ENCODE data around the gene TRMT44.
"Not testable (repeated sequence)": the region's sequence is repeated elsewhere in the genome, so short reads cannot be mapped to it uniquely, and the experiment has no call there.

TRMT44 gene

GRCh38 chr4:8495803-8496202 lies 55.2 kb downstream of the TRMT44 start:
- DNase-seq = no peak

- no peak for DNase-seq
These were observed 57.2 kb downstream of the TRMT44 start for GRCh38 chr4:8497762-8498161.

GRCh38 chr4:8500966-8501365 lies 60.4 kb downstream of the TRMT44 start:
- no peak for DNase-seq

GRCh38 chr4:8501781-8502180 lies 61.2 kb downstream of the TRMT44 start:
- DNase-seq = no peak

GRCh38 chr4:8502371-8502770 lies 61.8 kb downstream of the TRMT44 start:
- no peak for DNase-seq

GRCh38 chr4:8502836-8503585 lies 62.4 kb downstream of the TRMT44 start:
- no peak for DNase-seq

- DNase-seq = no peak
These were observed 63.2 kb downstream of the TRMT44 start for GRCh38 chr4:8503801-8504200.

GRCh38 chr4:8504279-8505007 lies 63.9 kb downstream of the TRMT44 start:
- no peak for DNase-seq

- no peak for DNase-seq
These were observed 64.7 kb downstream of the TRMT44 start for GRCh38 chr4:8505229-8505628.

- no peak for DNase-seq
These were observed 65.4 kb downstream of the TRMT44 start for GRCh38 chr4:8506006-8506372.

GRCh38 chr4:8506373-8507195 lies 66.0 kb downstream of the TRMT44 start:
- DNase-seq = no peak

GRCh38 chr4:8507196-8507570 lies 66.6 kb downstream of the TRMT44 start:
- DNase-seq = no peak

GRCh38 chr4:8507624-8508023 lies 67.0 kb downstream of the TRMT44 start:
- DNase-seq = no peak

GRCh38 chr4:8508266-8508665 lies 67.7 kb downstream of the TRMT44 start:
- DNase-seq = no peak

GRCh38 chr4:8508740-8509139 lies 68.2 kb downstream of the TRMT44 start:
- DNase-seq = no peak

GRCh38 chr4:8509311-8509950 lies 68.9 kb downstream of the TRMT44 start:
- DNase-seq = no peak

- no peak for DNase-seq
These were observed 69.6 kb downstream of the TRMT44 start for GRCh38 chr4:8510191-8510590.

- no peak for DNase-seq
These were observed 70.2 kb downstream of the TRMT44 start for GRCh38 chr4:8510611-8511285.

GRCh38 chr4:8512510-8512909 lies 71.9 kb downstream of the TRMT44 start:
- no peak for DNase-seq

GRCh38 chr4:8513080-8513479 lies 72.5 kb downstream of the TRMT44 start:
- not testable (repeated sequence) for DNase-seq

GRCh38 chr4:8513931-8514330 lies 73.4 kb downstream of the TRMT44 start:
- no peak for DNase-seq

GRCh38 chr4:8514391-8514790 lies 73.8 kb downstream of the TRMT44 start:
- DNase-seq = no peak

Measured in suppressor macrophage (primary cell).